ENCODE data around the gene PCYT2.

Gene PCYT2

GRCh38 chr17:81941484-81942166 is 30.4 kb upstream of the PCYT2 start:
- Histone ChIP-seq H3K4me3 (ENCODE audit: insufficient read depth, low read depth, low read length, poor library complexity, severe bottlenecking) (no peak overlapping the region), H3K27ac (ENCODE audit: insufficient read depth, low read length, poor library complexity, severe bottlenecking) (no peak overlapping the region)
- DNase-seq, result no peak

GRCh38 chr17:81940538-81941483 is 29.6 kb upstream of the PCYT2 start:
- Histone ChIP-seq H3K27me3 (replicated peaks; ENCODE audit: control insufficient read depth, insufficient read depth, low read length, poor library complexity, severe bottlenecking) (peaks cover 6% of the 10 kb centered on the region), H3K27ac (ENCODE audit: insufficient read depth, low read length, poor library complexity, severe bottlenecking) (no peak overlapping the region), H3K4me1 (ENCODE audit: control insufficient read depth, insufficient read depth, low read length, poor library complexity, severe bottlenecking) (peaks cover 8% of the 10 kb centered on the region), H3K4me3 (ENCODE audit: insufficient read depth, low read depth, low read length, poor library complexity, severe bottlenecking) (no peak overlapping the region), H3K36me3 (ENCODE audit: control insufficient read depth, insufficient read depth, low read length) (no peaks in the 10 kb centered on the region), H3K9me3 (ENCODE audit: control insufficient read depth, low read length) (no peaks in the 10 kb centered on the region)
- no peak for DNase-seq

More at GRCh38 chr17:81941484-81942166, 30.4 kb upstream of the PCYT2 start:
- Histone ChIP-seq H3K36me3 (ENCODE audit: control insufficient read depth, insufficient read depth, low read length) (no peaks in the 10 kb centered on the region), H3K9me3 (ENCODE audit: control insufficient read depth, low read length) (no peaks in the 10 kb centered on the region), H3K4me1 (ENCODE audit: control insufficient read depth, insufficient read depth, low read length, poor library complexity, severe bottlenecking) (peaks cover 5% of the 10 kb centered on the region), H3K27me3 (replicated peaks; ENCODE audit: control insufficient read depth, insufficient read depth, low read length, poor library complexity, severe bottlenecking) (peaks cover 6% of the 10 kb centered on the region)

GRCh38 chr17:81939881-81940385 is 28.7 kb upstream of the PCYT2 start:
- no peaks in the 10 kb centered on the region for H3K9me3 ChIP-seq (ENCODE audit: control insufficient read depth, low read length)
- no peaks in the 10 kb centered on the region for H3K36me3 ChIP-seq (ENCODE audit: control insufficient read depth, insufficient read depth, low read length)
- H3K27ac ChIP-seq (ENCODE audit: insufficient read depth, low read length, poor library complexity, severe bottlenecking), result no peak overlapping the region
- peaks cover 8% of the 10 kb centered on the region for H3K4me1 ChIP-seq (ENCODE audit: control insufficient read depth, insufficient read depth, low read length, poor library complexity, severe bottlenecking)
- no peak for DNase-seq
- H3K27me3 ChIP-seq (replicated peaks; ENCODE audit: control insufficient read depth, insufficient read depth, low read length, poor library complexity, severe bottlenecking), result peaks cover 6% of the 10 kb centered on the region
- no peak overlapping the region for H3K4me3 ChIP-seq (ENCODE audit: insufficient read depth, low read depth, low read length, poor library complexity, severe bottlenecking)

- Histone ChIP-seq H3K27me3 (replicated peaks; ENCODE audit: control insufficient read depth, insufficient read depth, low read length, poor library complexity, severe bottlenecking) (peaks cover 6% of the 10 kb centered on the region), H3K9me3 (ENCODE audit: control insufficient read depth, low read length) (no peaks in the 10 kb centered on the region), H3K36me3 (ENCODE audit: control insufficient read depth, insufficient read depth, low read length) (no peaks in the 10 kb centered on the region), H3K4me3 (ENCODE audit: insufficient read depth, low read depth, low read length, poor library complexity, severe bottlenecking) (no peak overlapping the region), H3K27ac (ENCODE audit: insufficient read depth, low read length, poor library complexity, severe bottlenecking) (no peak overlapping the region), H3K4me1 (ENCODE audit: control insufficient read depth, insufficient read depth, low read length, poor library complexity, severe bottlenecking) (peaks cover 8% of the 10 kb centered on the region)
- DNase-seq, result no peak
These were observed 28.0 kb upstream of the PCYT2 start for GRCh38 chr17:81939218-81939617.

- no peaks in the 10 kb centered on the region for H3K27me3 ChIP-seq (replicated peaks; ENCODE audit: control insufficient read depth, insufficient read depth, low read length, poor library complexity, severe bottlenecking)
These were observed 24.5 kb upstream of the PCYT2 start for GRCh38 chr17:81935709-81936084.

DNA sequence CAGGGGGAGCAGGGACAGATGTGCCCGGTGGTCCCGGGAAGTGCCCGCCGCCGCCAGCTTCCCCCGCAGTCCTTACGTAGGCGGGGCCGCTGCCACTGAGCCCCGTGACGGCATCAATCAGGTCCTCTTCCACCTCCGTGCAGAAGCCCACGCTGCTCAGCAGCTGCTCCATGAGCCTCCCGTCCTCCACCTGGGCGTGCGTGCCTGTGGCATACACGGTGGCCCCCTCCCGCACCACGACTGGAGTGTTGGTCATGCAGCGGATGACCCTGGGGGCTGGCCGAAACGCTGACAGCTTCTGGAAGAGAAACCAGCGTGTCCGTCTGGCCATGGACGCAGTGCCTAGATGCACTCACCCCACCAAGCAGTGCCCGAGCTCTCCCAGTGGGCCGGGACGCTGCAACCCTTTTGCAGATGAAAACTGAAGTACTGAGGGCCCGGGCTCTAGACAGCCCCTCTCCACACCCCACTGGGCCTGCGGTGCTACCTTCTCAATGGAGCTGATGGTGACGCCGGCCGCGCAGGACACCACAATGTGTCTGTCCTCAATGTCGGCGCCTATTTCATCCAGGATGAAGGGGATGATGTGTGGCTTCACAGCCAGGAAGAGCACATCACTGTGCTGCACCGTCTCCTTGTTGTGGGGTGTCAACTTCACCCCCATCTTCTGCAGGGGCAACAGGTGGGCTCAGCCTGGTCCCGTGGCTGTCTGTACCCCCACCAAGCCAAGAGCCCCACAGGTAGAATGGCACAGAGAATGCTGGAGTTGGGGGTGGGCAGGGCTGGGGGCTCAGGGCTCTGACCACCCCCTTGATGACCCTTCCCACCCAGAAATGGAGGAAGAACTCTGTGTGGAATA is 23.9 kb upstream of the PCYT2 start:
- Histone ChIP-seq H3K27me3 (replicated peaks; ENCODE audit: control insufficient read depth, insufficient read depth, low read length, poor library complexity, severe bottlenecking) (no peaks in the 10 kb centered on the region), H3K4me3 (ENCODE audit: insufficient read depth, low read depth, low read length, poor library complexity, severe bottlenecking) (no peak overlapping the region), H3K36me3 (ENCODE audit: control insufficient read depth, insufficient read depth, low read length) (no peaks in the 10 kb centered on the region), H3K4me1 (ENCODE audit: control insufficient read depth, insufficient read depth, low read length, poor library complexity, severe bottlenecking) (peaks cover 8% of the 10 kb centered on the region), H3K9me3 (ENCODE audit: control insufficient read depth, low read length) (no peaks in the 10 kb centered on the region), H3K27ac (ENCODE audit: insufficient read depth, low read length, poor library complexity, severe bottlenecking) (no peak overlapping the region)
- no peak for DNase-seq

More at GRCh38 chr17:81935709-81936084, 24.5 kb upstream of the PCYT2 start:
- H3K4me1 ChIP-seq (ENCODE audit: control insufficient read depth, insufficient read depth, low read length, poor library complexity, severe bottlenecking), result peaks cover 8% of the 10 kb centered on the region
- H3K4me3 ChIP-seq (ENCODE audit: insufficient read depth, low read depth, low read length, poor library complexity, severe bottlenecking), result no peak overlapping the region
- H3K27ac ChIP-seq (ENCODE audit: insufficient read depth, low read length, poor library complexity, severe bottlenecking), result no peak overlapping the region
- no peak for DNase-seq
- H3K9me3 ChIP-seq (ENCODE audit: control insufficient read depth, low read length), result no peaks in the 10 kb centered on the region
- no peaks in the 10 kb centered on the region for H3K36me3 ChIP-seq (ENCODE audit: control insufficient read depth, insufficient read depth, low read length)

DNA sequence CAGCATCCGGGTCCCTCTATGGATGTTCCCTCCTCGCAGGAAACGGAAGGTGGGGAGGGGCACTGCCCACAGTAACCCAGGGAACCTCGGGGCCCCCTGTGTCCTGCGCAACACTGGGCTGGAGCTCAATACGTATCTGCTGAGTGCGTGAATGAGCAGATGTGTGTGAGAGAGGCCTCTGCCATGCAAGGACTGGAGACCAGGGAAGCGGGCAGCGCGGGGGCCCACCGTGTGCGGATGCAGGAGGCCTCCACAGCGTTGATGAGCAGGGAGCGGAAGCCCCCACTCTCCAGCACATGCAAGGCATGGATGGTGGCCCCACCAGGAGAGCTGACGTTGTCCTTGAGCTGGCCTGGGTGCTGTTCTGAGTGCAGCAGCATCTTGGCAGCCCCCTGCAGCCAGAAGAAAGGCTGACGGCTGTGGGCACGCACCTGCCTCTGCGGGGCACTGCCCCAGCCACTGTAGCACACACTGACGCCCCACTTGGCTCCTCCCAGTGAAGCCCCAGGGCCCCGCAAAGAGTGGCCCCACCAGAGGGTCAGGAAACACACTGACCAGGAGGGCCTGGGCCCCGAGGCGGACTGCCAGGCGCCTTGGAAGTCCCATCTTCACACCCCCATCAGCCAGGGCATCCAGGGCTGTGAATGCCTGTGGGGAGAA is 23.0 kb upstream of the PCYT2 start:
- no peak overlapping the region for H3K27ac ChIP-seq (ENCODE audit: insufficient read depth, low read length, poor library complexity, severe bottlenecking)
- H3K27me3 ChIP-seq (replicated peaks; ENCODE audit: control insufficient read depth, insufficient read depth, low read length, poor library complexity, severe bottlenecking), result peaks cover under 1% of the 10 kb centered on the region
- H3K36me3 ChIP-seq (ENCODE audit: control insufficient read depth, insufficient read depth, low read length), result no peaks in the 10 kb centered on the region
- H3K4me3 ChIP-seq (ENCODE audit: insufficient read depth, low read depth, low read length, poor library complexity, severe bottlenecking), result no peak overlapping the region
- peaks cover 8% of the 10 kb centered on the region for H3K4me1 ChIP-seq (ENCODE audit: control insufficient read depth, insufficient read depth, low read length, poor library complexity, severe bottlenecking)
- no peak for DNase-seq
- H3K9me3 ChIP-seq (ENCODE audit: control insufficient read depth, low read length), result no peaks in the 10 kb centered on the region

- H3K9me3 ChIP-seq (ENCODE audit: control insufficient read depth, low read length), result no peaks in the 10 kb centered on the region
- H3K36me3 ChIP-seq (ENCODE audit: control insufficient read depth, insufficient read depth, low read length), result no peaks in the 10 kb centered on the region
- no peak overlapping the region for H3K27ac ChIP-seq (ENCODE audit: insufficient read depth, low read length, poor library complexity, severe bottlenecking)
- H3K4me3 ChIP-seq (ENCODE audit: insufficient read depth, low read depth, low read length, poor library complexity, severe bottlenecking), result no peak overlapping the region
- peaks cover 9% of the 10 kb centered on the region for H3K27me3 ChIP-seq (replicated peaks; ENCODE audit: control insufficient read depth, insufficient read depth, low read length, poor library complexity, severe bottlenecking)
- peaks cover 13% of the 10 kb centered on the region for H3K4me1 ChIP-seq (ENCODE audit: control insufficient read depth, insufficient read depth, low read length, poor library complexity, severe bottlenecking)
- no peak for DNase-seq
These were observed 22.0 kb upstream of the PCYT2 start for GRCh38 chr17:81933178-81933699.

DNA sequence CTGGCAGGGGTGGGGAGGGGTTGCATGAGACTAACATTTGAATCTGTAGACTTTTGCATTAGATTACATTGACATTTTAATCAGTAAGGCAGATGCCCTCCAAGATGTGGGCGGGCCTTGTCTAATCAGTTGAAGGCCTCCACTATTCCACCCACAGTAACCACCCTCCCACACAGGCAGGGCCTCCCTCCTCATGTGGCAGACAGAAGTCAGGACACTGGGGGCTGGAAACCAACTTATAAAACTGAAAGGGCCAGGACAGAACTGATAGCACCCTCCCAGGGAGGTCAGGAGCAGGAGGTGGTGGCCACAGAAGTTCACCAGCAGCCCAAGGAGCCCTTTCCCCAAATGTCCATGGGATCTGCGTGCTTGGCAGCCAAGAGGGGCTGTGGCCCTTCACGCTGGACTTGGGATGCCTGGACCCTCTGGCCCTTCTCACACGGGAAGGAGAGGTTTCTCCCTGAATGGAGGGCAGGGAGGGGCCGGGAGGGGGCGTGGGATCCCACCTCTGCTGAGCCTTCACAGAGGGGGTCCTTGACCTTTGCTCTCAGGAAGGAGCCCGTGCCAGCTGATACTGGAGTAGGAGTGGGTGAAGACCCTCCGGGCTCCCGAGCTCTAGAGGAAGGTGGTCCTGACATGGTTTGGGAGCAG is 21.3 kb upstream of the PCYT2 start:
- H3K27ac ChIP-seq (ENCODE audit: insufficient read depth, low read length, poor library complexity, severe bottlenecking), result no peak overlapping the region
- H3K36me3 ChIP-seq (ENCODE audit: control insufficient read depth, insufficient read depth, low read length), result no peaks in the 10 kb centered on the region
- no peak overlapping the region for H3K4me3 ChIP-seq (ENCODE audit: insufficient read depth, low read depth, low read length, poor library complexity, severe bottlenecking)
- peaks cover 14% of the 10 kb centered on the region for H3K4me1 ChIP-seq (ENCODE audit: control insufficient read depth, insufficient read depth, low read length, poor library complexity, severe bottlenecking)
- DNase-seq, result no peak
- peaks cover 9% of the 10 kb centered on the region for H3K27me3 ChIP-seq (replicated peaks; ENCODE audit: control insufficient read depth, insufficient read depth, low read length, poor library complexity, severe bottlenecking)
- no peaks in the 10 kb centered on the region for H3K9me3 ChIP-seq (ENCODE audit: control insufficient read depth, low read length)
